ENCODE data around the gene TAF12.
"Not testable (repeated sequence)": the region's sequence is repeated elsewhere in the genome, so short reads cannot be mapped to it uniquely, and the experiment has no call there.

TAF12 gene

DNA sequence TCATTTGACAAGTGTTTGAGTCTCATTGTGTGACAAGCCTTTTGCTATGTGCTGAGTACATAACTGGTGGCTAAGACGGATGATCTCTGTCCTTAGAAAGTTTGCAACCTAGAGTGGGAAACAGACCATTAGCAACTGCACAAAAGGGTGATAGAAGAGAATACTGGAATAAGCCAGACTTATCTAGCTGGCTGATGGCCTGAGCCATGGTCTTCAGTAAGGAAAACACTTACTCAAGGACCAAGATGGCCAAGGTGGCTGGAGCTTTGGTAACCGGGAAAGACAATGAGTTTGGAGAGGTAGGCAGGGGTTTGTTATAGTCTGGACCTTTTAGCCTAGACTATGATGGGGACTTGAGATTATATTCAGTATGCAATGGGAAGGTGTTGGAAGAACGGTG is 1.6 kb upstream of the TAF12 start:
- no peak for DNase-seq

DNA sequence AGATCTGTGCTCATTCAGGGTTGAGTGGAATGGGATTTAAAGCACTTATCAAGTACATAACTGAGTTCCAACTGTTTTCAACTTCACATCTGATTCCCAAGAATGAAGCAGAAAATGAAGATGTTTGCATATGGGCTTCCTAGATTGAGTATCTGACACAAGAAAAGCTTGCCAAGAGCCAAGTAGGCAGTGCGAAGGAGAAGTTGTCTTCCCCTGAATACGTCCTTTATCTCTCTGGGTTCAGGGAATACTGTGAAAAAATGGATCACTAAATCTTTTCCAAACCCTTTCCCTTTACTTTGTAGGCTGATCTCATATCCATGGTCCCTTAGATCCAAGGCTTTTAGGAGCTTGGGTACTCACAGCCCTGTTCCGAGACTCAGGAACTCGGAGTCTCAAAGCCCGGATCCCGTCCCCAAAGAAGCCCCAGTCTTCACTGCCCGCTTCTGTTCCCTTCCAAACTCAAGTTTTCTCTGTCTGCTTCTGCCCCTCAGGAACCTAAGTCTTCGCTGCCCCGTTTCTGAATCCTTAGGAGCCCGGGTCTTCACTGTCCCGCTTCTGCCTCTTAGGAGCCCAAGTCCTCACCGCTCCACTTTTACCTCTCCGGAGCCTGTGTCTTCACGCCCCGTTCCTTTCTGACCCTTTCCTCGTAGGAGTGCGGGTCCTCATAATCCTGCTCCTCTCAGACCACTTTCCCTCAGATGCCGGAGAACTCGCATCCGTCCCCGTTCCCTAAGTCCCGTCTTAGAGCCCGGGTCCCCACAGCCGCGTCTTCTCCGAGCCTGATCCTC is 616 bp downstream of the TAF12 start:
- DNase-seq, result peak; percentile 48

DNA sequence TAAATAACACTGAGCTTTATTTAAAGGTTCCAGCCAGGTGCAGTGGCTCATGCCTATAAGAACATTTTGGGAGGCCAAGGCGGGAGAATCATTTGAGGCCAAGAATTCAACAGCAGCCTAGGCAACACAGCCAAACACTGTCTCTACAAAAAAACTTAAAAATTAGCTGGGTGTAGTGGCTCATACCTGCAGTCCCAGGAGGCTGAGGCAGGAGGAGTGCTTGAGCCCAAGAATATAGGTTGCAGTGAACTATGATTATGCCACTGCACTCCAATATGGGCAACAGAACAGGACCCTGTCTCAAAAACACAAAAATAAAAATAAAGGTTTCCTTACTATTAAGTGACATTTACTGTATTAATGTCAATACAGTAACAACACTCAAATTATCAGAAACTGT is 2.1 kb downstream of the TAF12 start:
- DNase-seq, result no peak

DNA sequence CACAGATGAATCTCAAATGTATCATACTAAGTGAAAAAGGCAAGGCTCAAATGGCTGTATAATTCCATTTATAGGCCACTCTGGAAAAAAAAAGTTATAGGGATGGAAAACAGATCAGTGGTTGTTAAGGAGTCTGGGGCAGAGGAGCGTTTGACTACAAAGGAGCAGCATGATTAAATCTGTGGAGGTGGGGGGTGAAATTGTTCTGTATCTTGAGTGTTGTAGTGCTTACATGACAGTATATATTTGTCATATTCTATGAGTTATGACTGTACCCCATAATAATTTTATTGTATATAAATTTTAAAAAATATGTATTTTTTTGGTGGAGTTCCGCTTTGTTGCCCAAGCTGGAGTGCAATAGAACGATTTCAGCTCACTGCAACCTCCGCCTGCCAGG is 10.3 kb downstream of the TAF12 start:
- DNase-seq, result no peak

DNA sequence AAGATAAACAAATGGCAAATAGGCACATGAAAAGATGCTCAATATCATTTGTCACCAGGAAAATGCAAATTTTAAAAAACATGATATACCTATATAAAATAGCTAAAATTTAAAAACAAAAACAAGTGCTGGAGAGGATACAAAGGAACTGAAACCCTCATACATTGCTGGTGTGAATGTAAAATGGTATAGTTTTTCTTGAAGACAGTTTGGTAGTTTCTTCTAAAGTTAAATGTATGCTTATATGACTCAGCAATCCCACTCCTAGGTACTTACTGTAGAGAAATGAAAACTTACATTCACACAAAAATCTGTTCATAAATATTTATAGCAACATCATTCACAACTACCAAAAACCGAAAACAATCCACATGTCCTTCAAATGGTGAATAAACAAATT is 11.2 kb downstream of the TAF12 start:
- no peak for DNase-seq

DNA sequence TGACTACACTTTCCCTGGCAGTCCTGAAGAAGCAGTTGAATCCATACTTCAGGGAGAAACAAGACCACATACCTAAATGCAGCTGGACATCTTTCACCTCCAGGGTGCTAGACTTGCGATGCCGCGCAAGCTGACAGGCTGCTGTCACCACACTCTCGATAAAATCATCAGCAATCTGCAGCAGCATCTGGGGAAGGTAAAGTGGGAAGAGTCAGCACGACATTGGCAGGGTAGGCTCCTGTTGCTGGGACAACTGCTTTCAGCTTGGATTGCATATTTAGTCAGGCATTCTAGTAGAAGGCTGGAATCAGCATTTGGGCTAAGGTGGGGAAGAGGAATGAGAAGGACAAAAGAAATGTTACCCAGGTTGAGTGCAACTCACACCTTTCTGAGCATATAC is 29.7 kb downstream of the TAF12 start:
- no peak for DNase-seq

DNA sequence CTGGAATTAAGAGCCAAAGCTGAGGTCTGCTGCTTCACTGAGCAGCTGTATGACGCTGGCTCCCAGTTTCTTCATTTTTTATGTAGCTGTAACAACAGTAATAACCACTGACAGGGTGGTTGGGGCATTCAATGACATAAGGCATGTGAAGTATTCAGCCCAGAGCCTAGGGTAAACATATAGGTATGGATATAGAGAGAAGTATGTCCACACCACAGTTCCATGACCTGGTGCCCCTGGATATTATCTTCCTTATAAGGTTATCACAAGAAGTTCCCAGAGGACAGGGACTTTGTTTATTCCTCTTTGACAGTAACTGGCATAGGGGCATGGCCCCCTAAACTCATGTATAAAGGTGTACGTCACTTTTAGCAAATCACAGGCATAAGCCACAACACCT is 36.1 kb downstream of the TAF12 start:
- DNase-seq, result no peak

DNA sequence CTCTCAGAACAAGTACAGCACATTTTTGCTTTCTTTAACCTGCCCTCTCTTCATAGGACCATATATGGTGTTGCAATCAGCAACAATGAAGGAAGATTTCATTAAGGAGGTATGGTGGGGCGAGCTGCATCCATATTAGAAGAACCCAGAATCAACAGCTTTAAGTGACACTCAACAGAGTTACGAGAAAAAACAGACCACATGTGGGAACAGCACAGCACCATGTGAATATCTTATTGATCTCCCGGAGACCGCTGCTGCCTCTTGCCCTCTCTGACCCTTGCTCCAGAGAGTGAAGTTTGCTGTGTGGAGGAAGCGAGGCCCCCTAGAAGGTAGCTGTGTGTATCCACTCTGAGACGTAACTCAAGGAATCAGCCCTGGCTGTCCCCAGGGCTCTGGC is 37.9 kb downstream of the TAF12 start:
- DNase-seq, result no peak

DNA sequence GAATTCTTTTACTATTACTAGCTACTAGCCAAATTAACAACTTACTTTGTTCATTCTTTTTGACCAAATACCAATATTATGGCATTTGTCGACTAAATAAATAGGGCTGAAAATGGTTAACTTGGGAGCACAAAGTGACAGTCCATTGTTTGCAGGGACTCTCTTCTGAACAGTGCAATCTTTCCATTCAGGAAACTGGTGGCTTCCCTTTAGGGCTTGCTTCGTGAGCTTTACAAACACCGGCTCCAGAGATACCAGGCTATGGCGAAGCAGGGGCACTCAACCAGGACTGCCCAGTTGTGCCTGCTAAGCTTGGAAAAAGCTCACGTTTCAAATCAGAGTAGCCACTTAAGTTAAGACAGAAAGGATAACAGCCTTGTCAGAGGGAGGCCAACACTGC is 38.5 kb downstream of the TAF12 start:
- no peak for DNase-seq

DNA sequence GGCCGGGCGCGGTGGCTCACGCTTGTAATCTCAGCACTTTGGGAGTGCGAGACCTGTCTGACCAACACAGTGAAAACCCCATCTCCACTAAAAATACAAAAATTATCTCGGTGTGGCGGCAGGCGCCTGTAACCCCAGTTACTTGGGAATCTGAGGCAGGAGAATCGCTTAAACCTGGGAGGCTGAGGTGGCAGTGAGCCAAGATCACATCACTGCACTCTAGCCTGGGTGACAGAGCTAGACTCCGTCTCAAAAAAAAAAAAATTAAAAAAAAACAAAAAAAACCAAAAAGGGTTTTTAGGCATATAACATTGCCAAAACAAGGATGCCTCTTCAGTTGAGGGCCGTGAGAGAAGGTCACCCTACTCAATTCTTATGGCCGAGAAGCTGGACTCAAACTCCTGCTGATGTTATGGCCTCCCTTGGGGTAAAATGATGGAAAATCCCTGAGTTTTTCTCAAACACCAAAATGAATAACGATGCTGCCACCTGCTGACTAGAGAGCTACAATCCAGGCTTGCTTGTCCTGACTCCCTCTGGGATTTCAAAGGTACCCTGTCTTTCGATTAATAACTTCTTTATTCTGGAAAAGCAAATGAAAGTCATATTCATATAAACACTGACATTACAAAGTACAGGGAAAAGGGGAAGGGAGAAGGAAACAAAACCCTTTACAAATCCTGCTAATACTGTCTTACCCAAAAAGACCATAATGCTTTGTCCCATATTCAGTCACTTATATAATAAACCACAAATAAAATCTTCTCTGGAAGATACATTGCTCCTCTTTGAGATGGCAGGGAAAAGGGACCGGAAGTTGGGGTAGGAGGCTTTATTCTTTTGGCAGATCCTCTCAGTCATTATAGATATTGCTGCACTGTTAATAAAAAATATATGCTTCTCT is 40.1 kb downstream of the TAF12 start:
- peak; percentile 53 for DNase-seq

DNA sequence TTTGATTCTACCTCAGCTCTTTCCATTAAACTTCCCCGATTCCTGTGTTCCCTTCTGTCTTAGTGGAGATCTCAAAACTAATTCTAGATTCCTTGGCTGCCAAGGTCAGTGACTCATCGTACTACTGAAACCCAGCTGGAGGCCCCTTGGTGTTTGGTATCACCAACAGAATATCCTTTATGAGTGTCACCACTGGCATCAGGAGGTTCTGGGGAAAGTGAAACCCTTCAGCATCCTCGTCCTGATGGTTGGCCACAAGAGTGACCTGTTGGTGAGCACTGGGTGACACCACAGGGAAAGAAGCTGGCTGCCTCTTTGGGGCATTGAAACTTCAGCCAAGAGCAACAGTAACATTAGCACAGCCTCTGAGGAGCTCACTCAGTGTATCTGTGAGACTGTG is 41.2 kb downstream of the TAF12 start:
- no peak for DNase-seq

DNA sequence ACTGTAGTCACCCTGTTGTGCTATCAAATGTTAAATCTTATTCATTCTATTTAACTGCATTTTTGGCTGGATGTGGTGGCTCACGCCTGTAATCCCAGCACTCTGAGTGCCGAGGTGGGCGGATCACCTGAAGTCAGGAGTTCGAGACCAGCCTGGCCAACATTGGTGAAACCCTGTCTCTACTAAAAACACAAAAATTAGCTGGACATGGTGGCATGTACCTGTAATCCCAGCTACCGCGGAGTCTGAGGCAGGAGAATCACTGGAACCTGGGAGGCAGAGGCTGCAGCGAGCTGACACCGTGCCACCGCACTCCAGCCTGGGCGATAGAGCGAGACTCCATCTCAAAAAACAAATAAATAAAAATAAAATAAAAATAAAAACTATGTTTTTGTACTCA is 46.6 kb downstream of the TAF12 start:
- DNase-seq, result not testable (repeated sequence)

DNA sequence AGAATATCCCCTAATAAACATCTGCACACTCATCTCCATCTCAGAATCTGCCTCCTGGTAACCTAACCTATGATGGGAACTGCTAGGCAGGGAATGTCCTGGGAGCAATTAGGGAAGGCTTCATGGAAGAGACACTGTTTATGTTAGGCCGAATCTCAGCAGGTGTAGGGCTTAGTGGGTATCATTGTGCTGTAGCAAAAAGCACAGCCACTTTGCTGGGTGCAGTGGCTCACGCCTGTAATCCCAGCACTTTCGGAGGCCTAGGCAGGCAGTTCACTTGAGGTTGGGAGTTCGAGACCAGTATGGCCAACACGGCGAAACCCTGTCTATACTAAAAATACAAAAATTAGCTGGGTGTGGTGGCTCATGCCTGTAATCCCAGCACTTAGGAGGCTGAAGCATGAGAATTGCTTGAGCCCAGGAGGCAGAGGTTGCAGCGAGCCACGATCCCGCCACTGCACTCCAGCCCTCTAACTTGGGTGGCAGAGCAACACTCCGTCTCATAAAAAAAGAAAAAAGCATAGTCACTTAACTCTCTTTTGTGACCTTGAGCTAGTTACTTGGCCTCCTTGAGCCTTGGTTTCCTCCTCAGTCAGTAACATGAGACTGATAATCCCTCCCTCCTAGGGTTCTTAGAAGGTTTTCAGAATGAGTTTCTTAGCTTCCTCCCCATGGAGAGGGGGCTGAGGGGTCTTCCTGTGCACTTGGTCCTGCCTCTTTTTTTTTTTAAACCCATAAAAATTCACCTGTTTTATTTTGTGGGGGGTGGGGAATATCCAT is 47.3 kb downstream of the TAF12 start:
- DNase-seq, result no peak

DNA sequence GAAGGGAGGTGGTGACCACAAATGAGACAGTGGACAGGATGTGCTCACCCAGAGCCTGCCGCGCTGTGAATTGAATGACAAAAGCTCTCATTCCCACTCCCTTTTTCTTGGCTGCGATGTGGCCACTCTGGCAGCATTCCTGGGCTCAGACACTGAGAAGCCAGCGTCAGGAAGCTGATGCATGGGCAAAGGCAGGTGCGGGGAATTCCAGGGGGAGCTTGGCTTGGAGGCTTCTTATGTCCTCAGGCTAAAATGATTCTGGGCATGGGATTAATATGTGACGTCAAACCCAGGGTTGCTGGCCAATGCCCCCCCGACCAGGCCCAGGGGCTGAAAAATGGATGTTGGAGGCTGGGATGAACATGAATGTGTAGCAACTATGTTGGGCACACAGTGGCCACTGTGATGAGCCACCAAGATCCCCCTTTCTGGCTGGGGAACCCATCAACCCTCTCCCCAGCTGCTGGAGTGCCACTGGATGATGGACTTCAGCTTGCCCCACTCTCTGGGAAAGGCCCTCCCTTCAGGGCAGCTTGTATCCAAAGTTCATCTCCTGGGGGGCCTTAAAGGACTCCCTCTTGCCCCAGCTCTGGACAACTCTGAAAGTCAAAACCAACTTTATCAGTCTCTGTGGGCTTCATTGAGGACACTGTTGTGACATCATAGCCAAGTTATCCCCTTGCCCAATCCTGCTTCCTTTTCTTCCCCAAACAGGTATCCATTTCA is 48.0 kb downstream of the TAF12 start:
- not testable (repeated sequence) for DNase-seq

DNA sequence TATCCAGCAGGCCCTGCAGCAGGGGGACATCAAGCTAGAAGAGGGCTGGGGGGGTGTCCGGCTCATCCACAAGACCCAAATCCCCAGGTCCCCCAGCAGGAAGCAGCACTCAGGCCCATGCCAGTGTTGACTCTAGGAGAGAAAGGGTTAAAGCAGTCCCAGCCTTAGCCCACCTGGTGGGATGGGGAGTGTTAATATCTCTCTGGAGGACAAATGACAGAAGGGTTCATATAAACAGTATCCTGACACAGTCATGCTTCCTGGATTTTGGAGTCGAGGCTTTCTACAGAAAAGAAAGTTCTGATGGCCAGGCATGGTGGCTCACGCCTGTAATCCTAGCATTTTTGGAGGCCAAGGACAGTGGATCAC is 48.9 kb downstream of the TAF12 start:
- not testable (repeated sequence) for DNase-seq

DNA sequence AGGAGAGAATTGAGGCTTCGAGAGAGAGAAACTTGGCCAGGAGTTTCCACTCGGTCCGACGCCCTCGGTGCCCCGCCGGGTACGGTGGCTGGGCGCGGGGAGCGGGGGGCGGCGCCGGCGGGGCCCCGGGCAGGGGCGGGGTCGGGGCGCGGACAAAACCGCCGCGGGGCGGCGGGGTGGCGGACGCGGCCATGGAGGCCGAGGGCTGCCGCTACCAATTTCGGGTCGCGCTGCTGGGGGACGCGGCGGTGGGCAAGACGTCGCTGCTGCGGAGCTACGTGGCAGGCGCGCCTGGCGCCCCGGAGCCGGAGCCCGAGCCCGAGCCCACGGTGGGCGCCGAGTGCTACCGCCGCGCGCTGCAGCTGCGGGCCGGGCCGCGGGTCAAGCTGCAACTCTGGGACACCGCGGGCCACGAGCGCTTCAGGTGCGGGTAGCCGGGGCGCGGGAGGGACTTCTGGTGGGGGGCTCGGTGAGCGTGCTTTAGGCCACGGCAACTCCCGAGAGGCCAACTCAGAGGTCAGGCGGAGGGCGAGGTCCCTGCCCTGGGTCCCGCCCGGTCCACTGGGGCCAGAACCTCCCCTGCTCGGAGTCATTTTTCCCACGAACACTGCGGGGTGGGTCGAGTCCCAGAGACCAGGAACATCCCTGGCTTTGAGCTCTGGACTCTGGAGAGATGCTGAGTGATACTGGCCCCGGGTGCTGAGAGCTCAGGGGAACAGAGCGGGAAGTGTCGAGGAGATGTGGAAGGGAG is 50.4 kb downstream of the TAF12 start:
- DNase-seq, result no peak

DNA sequence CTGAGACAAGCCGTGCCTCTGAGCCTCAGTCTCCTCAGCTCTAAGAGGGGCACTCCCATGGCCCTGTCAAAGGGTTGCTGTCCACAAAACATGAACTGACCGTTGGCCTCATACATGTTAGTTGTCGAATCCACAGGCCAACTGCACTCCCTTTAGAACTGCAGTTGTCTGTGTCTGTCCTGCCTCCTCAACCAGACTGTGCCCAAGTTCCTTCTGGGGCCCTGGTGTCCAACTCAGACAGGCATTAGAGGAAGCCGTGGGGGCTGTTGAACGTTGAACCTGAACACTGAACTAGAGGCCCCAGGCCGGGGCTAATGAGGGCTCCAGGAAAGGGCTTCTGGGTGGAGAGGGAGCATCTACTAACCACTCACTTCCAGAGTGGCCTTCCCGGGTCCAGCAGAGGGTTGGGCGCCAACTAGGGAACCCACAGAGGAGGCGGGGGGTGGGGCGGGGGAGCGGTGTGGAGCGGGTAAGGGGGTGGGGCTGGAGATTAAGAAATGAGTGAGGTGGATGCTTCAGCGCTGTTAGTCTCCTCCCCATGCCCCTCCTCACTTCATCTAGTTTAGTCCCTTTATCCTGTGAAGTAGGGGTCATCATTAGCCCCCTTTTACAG is 51.1 kb downstream of the TAF12 start, which contains the start of gene RAB42:
RAB42 (plus strand) TSS at position 558 of the 613 bp plus-strand sequence. CDS start 247 bp downstream, outside the sequence.
- no peak for DNase-seq

DNA sequence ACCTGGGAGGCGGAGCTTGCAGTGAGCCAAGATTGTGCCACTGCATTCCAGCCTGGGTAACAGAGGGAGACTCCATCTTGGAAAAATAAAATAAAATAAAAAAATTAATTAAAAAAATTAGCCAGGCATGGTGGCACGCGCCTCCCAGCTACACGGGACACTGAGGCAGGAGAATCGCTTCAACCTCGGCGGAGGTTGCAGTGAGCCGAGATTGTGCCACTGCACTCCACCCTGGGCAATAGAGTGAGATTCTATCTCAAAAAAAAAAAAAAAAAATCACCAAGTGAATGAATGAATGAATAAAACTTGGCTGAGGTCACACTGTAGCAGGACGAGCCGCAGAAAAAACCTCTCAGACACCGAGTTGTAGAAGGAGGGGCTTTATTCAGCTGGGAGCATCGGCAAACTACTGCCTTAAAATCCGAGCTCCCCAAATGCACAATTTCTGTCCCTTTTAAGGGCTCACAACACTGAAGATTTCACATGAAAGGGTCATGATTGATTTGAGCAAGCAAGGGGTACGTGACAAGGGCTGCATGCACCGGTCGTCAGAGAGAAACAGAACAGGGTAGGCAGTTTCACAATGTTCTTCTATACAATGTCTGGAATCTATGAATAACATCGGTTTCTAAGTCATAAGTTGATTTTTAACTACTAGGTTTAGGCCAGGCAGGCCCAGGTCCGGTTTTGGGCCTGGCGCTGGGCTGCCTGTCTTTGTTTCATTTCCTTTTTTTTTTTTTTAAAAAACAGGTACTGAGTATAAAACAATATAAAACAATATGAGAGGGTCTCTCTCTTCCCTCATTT is 56.1 kb downstream of the TAF12 start:
- not testable (repeated sequence) for DNase-seq

DNA sequence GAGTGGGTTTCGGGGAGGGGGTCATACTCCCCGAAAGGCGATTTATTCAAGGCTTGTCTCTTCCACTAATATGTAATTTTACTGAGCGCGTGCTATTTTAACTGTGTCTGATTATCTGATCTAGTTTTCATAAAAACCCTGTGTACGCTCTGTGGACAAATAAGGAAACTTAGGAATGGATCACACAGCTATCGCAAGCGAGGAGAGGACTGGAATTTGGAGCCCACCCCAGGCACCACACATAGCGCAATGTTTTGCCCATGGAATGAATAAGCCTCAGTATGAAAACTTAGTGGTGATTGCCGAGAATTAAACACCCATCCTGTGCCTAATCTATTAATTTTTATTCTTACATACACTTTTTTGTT is 60.6 kb downstream of the TAF12 start:
- DNase-seq, result peak; percentile 59

DNA sequence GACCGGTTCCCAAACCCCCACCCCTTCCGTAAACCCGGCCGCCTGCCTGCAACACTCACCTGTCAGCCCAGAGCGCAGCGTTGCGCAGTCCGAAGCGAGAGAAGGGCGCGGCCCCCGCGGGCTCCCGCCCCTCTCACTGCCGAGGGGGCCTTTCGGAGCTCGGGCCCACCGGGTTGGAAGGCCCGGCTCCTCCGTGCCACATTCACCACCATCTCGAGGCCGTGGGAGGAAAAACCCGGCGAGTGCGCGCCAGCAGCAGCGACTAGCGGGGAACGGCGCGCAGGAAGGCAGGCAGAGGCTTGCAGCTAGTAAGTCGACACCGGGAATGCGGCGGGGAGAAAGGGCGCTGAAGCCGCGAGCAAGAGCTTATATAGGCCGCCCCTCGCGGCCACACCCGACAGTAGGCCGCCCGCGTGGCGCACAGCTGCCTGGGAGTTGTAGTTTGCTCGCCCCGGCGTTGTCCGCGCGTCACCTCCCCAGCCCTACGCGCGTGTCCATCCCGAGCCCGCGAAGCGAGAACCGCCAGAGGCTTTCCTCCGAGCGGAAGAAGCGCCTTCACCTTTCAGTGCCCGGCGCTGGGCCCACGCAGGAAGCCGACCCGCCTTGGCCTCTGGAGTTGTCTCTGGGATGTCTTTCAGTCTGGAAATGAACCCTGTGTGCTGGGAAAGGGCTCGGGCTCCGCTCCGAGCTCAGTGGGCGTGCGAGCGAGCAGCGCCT is 61.2 kb downstream of the TAF12 start:
- peak; percentile 97 for DNase-seq

Data from NCI-H345 (cell line).